COLO668 (cell line): ENCODE results near the gene VSTM4.

ENCODE experiments used
- DNase-seq: peaks from one replicate; lab custom pipeline; 2025; ENCODE audit not compliant: unreplicated experiment; lab: John Stamatoyannopoulos, UW

Gene VSTM4

DNA sequence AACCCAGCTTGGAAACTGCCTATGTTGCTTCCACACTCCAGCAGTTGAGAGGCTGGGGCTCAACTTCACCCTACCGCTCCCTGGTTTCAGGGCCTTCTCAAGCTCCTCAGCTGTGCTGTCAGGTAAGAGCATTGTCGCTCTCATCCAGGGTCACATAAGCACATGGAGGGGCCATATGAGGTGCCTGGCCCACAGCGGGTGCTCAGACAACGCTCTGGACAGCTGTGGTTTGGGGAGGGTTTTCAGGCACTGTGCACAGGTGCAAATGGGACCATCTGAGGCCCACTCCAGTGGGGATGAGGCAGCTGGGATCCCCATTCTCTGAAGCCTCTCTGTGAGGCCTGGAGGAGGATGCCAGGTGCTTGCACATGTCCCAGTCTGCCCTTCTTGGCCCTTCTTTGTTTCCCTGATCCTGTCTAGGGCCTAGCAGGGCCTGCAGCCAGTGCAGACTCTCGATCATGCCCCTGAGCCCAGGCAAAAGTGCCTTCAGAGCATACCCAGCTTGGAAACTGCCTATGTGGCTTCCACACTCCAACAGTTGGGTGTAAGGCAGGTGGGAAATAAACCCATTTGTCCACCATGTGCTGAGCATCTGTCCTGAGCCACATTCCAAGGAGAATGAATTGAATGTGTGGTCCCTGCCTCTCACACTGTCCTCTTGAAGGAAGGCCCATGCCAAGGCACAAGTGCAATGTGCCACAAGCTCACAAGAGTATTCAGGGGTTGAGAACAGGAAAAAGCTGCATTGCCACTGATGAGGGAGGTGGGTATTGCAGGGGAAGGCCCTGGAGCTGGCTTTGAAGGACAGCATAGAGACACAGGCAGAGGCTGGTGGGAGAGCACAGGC, 40.3 kb downstream of the VSTM4 start:
- DNase-seq, result no peak

DNA sequence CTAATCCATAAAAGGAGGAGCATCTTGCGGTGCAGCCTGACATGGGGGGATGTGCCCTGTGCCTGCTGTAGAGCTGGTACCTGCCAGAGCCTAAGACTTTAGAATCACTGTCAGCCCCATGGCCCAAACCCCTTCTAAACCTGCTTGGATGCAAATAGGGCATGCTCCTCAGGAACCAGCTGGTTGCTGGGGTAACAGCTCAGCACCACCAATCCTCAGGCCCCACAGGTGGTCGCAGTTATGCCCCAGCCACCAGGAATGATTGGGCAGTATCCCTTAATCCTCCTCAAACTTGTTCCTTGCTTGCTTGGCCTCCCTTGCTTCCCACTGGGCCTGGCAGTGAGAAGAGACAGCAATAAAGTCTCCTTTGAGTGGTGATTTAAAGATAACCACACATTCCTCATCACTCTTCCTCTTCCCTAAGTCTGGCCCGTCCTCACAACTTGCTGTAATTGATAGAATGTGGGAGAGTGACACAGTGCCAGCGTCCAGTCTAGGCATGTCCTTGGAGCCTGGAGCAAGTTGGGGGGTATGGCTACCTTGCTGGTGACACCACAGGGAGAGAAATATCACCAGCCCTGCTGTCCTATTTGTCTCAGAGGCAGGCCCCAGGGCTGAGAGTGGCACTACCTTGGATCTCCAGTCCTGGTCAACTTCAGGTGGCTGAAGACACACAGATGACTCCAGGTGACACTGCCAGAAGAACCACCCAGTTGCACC, 43.0 kb downstream of the VSTM4 start:
- DNase-seq, result no peak

DNA sequence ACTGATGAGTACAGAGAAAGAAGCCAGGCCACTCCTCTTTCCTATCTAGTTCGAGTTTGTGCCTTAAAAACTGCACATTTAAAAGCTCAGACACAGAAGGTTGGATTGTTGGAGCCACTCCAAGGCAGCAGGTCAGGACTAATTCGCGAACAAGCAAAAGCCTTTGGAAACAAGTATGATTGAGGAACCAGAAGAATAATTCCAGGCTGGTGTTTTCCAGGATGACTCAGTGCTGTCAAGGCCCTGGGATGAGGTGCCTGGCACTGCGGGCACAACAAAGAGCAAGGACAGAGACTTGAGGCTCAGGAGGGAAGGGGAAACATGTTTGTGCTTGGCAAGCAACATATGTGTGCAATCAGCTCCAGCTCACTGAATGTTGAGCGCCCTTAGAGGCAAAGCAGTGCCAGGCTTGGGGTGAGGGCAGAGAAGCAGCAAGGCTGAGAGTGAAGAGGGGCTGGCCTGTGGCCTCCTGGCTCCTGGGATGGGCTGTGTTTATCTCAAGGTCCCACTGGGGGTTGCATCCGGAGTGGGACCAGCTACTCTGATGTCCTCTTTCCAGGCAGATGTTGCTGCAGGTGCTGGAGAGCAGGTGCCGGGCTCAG, 44.1 kb downstream of the VSTM4 start:
- DNase-seq, result no peak

DNA sequence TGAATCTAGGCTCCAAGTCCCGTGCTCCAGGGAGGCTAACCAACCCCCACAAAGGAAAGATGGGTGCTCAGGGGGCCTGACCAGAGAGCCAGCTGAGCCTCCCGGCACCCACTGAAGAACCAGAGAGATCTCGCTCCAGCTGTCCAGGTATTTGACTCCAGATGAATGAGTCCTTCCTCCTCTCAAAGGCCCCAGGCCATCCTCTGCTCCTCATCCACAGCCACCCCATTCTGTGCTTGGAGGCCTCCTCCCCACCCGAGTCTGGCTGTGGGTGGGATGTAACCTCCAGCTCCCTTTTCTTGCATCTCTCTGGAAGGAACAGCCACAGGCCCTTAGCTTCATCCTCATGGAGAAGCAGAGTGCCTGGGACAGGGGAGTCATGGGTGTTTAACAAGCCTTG, 44.6 kb downstream of the VSTM4 start:
- DNase-seq, result no peak

DNA sequence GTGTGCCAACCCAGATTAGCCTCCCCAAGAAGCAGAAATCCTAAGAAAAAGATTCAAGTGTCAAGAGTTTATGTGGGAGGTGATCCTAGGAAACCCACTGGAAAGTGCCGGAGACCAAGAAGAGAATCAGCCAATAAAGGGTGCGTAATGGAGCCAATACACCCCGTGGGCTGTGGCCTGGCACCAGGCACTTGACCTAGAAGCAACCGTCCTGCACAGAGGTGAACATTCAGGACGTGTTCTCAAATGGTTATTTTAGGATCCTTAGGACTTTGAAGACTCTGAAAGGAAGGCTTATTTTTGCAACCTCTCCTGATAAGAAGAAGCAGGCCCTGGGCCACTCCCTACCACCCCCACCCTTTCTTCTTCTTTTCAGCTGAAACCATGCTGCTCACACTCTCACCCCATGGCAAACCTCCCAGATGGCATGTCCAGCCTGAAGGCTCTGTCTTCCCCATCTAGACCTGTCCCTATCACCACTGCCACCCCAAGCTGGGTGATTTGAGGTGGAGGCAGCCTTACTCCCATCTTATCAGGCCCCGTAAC, 46.6 kb downstream of the VSTM4 start:
- no peak for DNase-seq

DNA sequence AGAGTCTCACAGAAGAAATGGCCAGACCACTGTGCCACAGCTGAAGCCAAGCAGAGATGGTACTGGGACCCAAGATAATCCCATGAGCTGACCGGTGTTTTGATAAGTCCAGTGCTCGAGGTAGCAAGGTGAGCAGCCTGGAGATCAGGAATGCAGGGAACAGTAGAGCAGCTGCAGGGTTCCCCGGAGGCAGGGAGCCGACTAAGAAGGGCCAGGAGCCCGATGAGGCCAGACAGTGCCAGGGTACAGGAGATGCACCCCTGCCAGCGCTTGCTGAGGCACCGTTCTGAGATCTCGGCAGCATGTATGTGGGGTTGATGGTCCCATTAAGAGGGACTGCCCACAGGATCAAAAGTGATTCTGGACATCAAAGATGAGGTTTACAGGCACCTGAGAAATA, 47.1 kb downstream of the VSTM4 start:
- DNase-seq, result no peak

DNA sequence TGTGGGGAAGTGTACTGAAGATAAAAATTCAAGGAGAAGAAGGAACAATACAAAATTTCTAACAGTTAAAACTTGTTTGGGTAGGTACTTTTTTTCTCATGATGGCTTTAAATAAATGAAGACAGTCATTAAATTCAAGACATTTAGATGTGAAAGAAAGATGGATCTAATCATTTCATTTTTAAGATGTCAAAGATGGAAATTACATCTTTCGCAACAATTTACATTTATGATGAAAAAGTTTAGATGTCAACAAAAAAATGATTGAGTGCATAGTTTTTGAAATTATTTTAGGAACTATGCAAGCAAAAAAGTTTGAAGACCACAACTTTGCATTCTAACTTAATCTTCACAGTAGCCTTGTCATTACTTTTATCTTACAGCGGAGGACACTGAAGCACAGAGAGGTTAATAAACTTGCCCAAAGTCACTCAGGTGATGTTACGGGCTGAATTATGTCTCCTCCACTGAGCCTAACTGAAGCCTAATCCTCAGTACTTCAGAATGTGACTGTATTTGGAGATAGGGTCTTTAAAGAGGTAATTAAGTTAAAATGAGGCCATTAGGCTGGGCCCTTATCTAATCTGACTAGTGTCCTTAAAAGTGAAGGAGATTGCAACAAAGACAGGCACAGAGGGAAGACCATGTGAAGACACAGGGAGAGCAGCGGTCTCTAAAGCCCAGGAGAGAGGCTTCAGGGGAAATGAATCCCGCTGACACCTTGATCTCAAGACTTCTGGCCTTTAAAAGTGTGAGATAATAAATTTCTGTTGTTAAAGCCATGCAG, 48.2 kb downstream of the VSTM4 start:
- DNase-seq, result no peak

DNA sequence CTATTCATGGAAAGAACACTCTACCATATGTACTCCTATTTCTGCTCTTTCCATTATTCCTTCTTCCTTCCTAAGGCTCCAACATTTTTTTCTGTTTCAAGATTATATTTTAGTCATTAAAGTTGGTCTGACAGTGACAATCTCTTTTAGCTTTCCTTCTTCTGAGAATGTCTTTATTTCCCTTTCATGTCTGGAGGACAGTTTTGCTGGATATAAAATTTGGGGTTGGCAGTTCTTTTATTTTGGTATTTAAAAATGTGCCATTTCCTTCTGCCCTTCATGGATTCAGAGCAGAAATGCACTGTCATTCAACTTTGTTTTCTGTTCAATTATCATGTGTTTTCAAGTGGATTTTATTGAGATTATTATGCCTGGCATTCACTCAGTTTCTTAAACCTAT, 53.1 kb downstream of the VSTM4 start:
- no peak for DNase-seq

DNA sequence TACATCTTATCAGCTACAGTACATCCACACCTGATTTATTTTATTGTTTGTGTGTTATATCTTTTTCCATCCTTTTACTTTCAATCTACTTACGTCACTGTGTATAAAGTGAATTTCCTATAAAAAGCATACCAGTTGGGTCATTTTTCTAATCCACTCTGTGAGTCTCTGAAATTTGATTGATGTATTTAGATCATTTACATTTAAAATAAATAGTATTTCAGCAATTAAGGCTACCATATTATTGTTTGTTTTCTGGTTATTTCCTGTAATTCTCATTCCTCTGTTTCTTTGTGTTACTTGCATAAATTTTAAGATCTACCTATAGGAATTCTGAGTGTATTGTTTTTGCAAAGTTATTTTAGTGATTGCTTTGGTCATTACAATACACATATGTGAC, 53.7 kb downstream of the VSTM4 start:
- no peak for DNase-seq

DNA sequence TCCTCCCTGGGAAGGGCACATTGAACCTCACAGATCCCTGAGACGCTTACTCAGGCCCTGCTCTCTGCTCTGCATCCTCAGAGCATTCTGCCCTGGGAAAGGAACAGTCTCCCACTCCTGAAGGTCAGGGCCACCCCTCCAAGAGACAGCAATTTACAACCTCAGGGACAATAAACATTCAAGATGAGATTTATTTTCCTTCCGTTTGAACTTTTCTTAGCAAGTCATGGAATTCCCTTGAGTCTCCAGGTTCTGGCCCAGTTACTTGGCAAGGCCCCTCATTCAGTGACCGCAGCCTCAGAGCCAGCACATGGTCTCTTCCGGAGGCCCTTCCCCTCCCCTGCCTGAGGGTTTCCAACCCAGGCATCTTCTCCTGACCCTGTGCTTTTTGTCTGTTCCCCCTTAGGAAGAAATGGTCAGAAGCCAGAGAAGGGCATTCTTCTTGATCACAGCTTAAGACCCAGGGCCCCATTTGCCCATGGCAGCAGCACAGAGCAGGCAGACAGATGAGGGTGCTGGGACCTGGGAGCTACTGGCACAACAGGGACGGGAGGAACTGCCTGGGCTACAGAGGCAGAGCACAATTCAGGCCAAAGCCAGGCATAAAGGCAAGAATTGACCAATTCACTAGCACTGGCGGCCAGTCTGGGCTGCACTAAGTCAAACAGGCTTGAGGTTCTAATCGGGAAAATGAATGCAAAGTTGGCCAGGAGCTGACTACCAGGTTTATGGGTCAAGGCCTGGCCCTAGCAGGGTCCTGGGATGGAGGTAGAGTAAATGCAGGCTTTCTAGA, 56.7 kb downstream of the VSTM4 start:
- no peak for DNase-seq

DNA sequence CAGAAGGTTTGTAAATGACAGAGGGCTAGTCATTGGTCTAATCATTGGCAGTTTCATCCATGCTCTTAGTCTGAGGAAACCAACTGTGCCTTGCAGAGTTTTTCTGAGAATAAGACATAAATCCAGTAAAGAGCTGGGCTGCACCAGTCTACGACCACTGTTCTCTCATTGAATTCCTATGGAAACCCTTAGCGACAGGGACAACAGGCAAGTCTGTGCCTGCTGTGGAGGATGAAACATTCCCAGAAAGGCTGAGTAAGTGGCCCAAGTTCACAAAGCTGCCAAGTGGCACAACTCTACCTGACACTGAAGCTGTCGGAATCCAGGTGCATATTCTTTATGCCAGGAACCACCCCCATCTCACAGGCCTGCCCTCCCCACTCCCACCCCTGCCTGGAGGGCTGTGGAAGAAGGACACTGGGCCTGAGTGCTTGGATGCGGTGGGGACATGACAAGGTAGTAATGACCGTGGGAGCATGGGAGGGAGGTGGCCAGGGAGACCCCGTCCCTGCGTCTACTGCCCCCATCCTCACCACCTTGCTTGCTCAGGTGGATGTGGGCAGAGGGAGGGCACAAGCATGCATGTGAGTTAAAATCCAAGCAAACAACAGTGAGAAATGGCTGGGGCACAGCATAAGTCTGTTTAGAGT, 58.0 kb downstream of the VSTM4 start:
- no peak for DNase-seq

DNA sequence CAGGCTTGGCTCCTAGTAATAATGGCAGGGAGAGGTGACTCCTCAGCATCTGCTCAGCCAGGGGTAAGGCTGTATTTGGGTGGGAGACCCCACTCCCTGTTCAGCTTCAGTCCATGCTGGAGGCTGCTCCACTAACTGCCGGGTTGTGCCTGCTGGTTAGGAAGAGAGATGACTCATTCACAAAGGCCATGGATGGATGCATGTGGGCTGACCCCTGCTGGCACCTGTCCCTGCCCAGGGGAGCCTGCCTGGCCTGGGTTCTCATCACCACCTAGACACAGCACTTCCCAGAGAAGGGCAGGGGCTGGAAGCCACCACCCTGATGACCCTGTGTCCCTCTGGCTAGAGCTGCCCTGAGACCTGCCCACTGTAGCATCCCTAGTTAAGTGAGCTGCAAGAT, 59.0 kb downstream of the VSTM4 start:
- DNase-seq, result no peak

DNA sequence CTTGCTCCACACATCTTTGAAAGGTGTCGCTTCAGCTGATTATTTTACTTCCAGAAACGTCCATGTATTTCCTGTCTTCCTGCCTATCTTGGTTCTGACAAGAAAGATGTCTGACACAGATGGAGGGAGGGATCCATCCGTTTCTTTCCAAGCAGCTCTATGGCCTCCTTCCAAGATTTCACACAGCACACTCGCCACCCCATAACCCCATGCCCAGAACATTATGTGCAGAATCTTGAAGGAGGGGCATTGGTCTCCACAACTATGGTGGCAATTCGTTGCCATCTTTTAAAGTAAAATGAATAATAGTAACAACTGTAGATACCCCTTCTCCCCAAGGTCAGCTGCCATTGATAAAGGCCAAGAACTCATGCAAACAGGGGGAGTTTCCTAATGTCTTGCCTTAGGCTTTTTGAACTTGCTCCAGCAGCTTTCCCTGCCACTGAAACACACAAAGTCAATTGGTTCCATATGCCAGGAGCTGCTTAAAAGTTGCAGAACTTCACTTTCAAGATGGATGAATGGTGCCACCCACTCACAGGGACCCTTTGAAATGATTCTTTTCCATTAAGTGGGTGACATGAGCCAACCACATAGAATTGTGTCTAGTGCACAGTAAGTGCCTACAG, 60.0 kb downstream of the VSTM4 start:
- no peak for DNase-seq

DNA sequence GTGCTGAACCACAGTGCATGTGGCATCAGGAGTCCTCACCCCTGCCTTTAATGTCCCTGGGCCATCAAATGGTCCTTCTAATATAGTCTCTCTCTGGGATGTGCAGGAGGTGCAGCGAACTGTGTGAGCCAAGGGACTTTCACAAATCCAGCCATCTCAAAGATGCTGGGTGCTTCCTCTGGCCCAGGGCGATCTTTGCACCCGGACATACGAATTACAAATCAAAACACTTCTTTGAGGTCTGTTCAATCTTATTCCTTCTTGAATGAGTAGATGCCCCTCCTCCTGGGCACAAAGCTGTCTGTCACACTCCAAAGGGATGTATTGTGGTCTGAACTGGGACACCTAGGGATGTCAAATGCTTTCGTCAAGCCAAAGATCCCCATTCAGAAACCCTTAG, 60.6 kb downstream of the VSTM4 start:
- DNase-seq, result no peak

DNA sequence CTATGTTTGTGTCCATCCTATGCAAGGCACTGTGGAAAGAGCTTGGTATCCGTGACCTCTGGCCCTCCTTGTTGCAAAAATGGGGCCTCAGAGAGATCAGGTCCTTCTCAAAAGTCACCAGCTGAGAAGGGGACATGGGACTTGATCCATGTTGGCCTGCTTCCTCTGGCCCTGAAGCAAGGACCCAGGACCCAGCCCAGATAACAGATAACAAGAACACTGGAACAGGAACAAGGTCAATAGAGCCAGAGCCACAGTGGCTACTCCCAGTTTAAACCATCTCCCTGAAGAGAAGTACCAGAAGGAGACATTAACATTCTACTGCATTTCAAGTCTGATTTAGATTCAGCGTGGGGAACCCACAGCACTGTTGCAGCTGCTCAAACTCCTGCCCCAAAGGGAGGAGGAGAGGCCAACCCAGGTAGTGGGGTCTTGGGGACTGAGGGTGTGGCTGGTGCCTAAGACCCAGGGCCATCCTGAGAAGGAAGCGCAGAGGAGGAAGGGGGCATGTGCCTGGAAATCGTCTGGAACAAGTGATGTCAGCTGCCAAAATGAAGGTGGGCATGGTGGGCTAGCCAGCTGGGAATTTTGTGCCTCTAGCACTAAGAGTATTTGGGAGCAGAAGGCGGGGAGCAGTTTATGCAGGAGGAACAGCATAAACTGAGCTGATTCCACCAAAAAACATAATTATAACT, 61.2 kb downstream of the VSTM4 start:
- DNase-seq, result no peak

DNA sequence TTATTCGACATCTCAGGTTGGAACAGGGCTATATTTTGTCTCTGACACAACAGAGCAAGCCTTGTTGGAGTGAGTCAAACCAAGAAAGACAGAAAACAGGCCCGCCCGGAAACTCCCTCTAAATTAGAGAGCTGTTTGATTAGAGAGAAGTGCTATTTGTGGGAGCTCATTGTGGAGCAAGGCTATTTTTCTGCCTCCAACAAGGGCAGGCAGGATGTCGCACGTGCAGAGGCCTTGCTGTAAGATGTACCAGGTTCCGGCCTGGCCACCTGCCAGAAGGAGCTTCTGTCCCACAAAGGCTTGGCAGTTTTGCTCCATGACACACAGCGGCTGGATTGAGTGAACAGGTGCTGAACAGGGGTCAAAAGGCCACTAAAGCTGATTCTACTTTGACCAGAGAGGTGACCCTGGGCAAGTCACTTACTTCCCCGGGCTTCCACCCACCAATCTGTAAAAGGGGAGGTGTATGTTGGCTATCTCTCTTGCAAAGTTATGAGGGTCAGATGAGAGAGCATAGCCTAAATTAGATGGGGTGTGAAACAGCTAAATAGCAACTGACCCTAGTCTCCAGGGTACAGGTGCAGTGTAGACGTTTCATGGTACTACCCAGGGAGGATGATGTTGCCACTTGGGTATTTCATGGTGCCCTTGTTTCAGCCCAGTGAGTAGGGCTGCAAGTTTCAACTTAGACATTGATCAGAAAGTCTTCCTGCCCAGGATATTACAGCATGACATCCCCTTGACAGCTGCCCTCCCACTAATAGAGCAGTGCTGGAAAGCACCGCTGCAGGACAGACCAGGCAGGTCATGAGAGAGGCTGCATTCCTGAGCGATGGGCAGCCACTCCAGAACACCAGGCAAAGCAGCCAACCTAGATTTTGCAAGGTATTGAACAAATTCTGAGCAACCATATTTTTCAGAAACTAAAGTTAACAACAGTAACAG, 62.0 kb downstream of the VSTM4 start:
- no peak for DNase-seq

DNA sequence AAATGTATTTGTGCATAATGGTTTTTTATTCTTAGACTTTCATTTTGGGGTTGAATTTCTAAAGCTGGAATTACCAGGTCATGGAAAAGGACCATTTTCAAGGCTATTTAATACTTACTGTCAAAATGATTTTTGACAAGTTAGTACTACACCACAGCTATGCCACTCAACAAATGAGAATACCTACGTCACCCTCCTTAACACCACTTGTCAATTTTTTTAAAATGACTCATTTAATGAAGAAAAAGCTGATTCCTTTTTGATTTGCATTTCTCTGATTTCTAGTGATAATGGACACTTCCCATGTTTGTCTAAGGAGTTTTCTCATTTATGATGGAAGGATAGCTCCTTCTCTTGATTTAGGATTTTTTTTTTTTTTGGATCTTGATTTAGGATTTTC, 63.3 kb downstream of the VSTM4 start:
- DNase-seq, result no peak

DNA sequence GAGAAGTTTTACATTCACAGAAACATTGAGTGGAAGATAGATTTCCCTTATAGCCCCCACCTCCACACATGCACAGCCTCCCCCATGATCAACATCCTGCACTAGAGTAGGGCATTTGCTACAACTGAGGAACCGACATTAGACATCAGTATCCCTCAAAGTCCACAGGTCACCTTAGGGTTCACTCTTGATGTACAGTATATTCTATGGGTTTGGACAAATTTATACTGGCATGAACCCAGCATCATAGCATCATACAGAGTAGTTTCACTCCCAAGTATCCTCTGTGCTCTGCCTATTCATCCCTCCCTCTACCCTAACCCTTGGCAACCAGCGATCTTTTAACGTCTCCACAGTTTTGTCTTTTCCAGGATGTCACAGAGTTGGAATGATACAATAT, 64.4 kb downstream of the VSTM4 start:
- DNase-seq, result no peak
